Small intestine (tissue), 7 donors: ENCODE results near the gene TEX19. TPM values are rescaled to one million over a fixed set of nuclear protein-coding genes. Genes with fewer than 3 reads are reported as not detected.

ENCODE experiments used
- DNase-seq, 2 donors: peaks; one replicate each; pipeline versions ENCODE4 v3.0.0 to v3.0.0-alpha.2; 2013
- FAIRE-seq: peaks from 2 replicates; lab custom pipeline; 2012; peaks lifted over from hg19 to GRCh38; lab: Jason Lieb, UNC
- H3K27ac ChIP-seq, 3 donors: one replicate each; pipeline ENCODE4 v1.5.1; 2013; ENCODE audit warnings: low read length in 2 of 3, mild to moderate bottlenecking in 2 of 3, control low read depth in 1 of 3, inconsistent platforms in 1 of 3, low read depth in 1 of 3, moderate library complexity in 1 of 3
- H3K27me3 ChIP-seq, 3 donors: one replicate each; pipeline ENCODE4 v1.6.1; 2013; ENCODE audit warnings: low read length in 3 of 3, inconsistent platforms in 1 of 3; ENCODE audit not compliant: control insufficient read depth in 3 of 3, insufficient read depth in 3 of 3
- H3K36me3 ChIP-seq, 3 donors: one replicate each; pipeline ENCODE4 v1.6.1; 2013; ENCODE audit warnings: low read length in 3 of 3, inconsistent platforms in 1 of 3, low read depth in 1 of 3, mild to moderate bottlenecking in 1 of 3, moderate library complexity in 1 of 3; ENCODE audit not compliant: control insufficient read depth in 3 of 3, insufficient read depth in 2 of 3
- H3K4me1 ChIP-seq, 3 donors: one replicate each; pipeline ENCODE4 v1.6.1; 2013; ENCODE audit warnings: low read length in 2 of 3, inconsistent platforms in 1 of 3, low read depth in 1 of 3, mild to moderate bottlenecking in 1 of 3, moderate library complexity in 1 of 3; ENCODE audit not compliant: control insufficient read depth in 3 of 3, insufficient read depth in 2 of 3
- H3K4me3 ChIP-seq, 3 donors: one replicate each; pipeline ENCODE4 v1.5.1; 2013; ENCODE audit warnings: low read length in 3 of 3, control low read depth in 1 of 3, inconsistent platforms in 1 of 3, low read depth in 1 of 3, mild to moderate bottlenecking in 1 of 3, moderate library complexity in 1 of 3
- H3K9me3 ChIP-seq, 2 donors: one replicate each; pipeline ENCODE4 v1.6.1; 2013; ENCODE audit warnings: low read depth in 1 of 2, low read length in 1 of 2; ENCODE audit not compliant: control insufficient read depth in 2 of 2, insufficient read depth in 1 of 2
- WGBS, 3 donors: extraction: QIAGEN DNeasy Blood & Tissue Kit; methylation state at CpG; one replicate each; pipeline ENCODE4 v1.1.7; 2013; 5-methylcytosine and 5-hydroxymethylcytosine counted together
- polyA plus RNA-seq, 4 donors: library from polyadenylated mRNA; stranded (reverse) in 3 of 4; unstranded in 1 of 4; fragments of 200-250 nt in 3 of 4; fragments of 120-200 nt in 1 of 4; gene quantifications; one replicate each; pipeline versions ENCODE4 v1.2.1 to v1.2.3, GENCODE V29; 2013
- donor health status: healthy with polysubstance abuse.
- donor health status: control.
- donor health status: control.
- donor health status: Bipolar disorder and iron deficiency.
- donor health status: healthy.

TEX19 gene
- polyA plus RNA-seq, 4 donors: 0.07 TPM; not detected in 3

- WGBS, 3 donors: 9 to 41% (median 24%) methylated on average over 26 of the region's 26 CpGs
- Histone ChIP-seq H3K9me3 (no peaks in the 10 kb centered on the region), H3K27ac (no peak overlapping the region), H3K4me3 (no peak overlapping the region), H3K4me1 (peaks cover 0 to 11% (median 2%) of the 10 kb centered on the region in 3 donors), H3K27me3 (peaks cover 2 to 45% (median 3%) of the 10 kb centered on the region in 3 donors), H3K36me3 (peaks cover 0 to 3% (median 0%) of the 10 kb centered on the region in 3 donors)
- peak; percentile 38 to 64 for DNase-seq
- FAIRE-seq: no peak
These were observed 25.9 kb downstream of the TEX19 start for GRCh38 chr17:82384730-82385481.

- Histone ChIP-seq H3K36me3 (peaks cover 0 to 8% (median 0%) of the 10 kb centered on the region in 3 donors), H3K27ac (no peak overlapping the region), H3K4me1 (peaks cover 0 to 11% (median 2%) of the 10 kb centered on the region in 3 donors), H3K9me3 (no peaks in the 10 kb centered on the region), H3K27me3 (peaks cover 2 to 41% (median 3%) of the 10 kb centered on the region in 3 donors), H3K4me3 (no peak overlapping the region)
- WGBS, 3 donors: 34 to 48% (median 42%) methylated on average over 23 to 26 of the region's 26 CpGs
- DNase-seq (no peak), FAIRE-seq (no peak)
These were observed 26.7 kb downstream of the TEX19 start for GRCh38 chr17:82385559-82386254.

- no peak overlapping the region for H3K27ac ChIP-seq
- DNase-seq: no peak
- FAIRE-seq: no peak
- peaks cover 2 to 41% (median 3%) of the 10 kb centered on the region in 3 donors for H3K27me3 ChIP-seq
- no peak overlapping the region for H3K4me3 ChIP-seq
- peaks cover 0 to 11% (median 2%) of the 10 kb centered on the region in 3 donors for H3K4me1 ChIP-seq
- H3K9me3 ChIP-seq: no peaks in the 10 kb centered on the region
- peaks cover 0 to 11% (median 0%) of the 10 kb centered on the region in 3 donors for H3K36me3 ChIP-seq
- 33 to 48% (median 38%) methylated on average over 15 to 17 of the region's 17 CpGs for WGBS, 3 donors
These were observed 27.3 kb downstream of the TEX19 start for GRCh38 chr17:82386255-82386831.

- WGBS, 3 donors: 19 to 41% (median 29%) methylated on average over 34 to 38 of the region's 38 CpGs
- Histone ChIP-seq H3K27me3 (peaks cover 2 to 41% (median 3%) of the 10 kb centered on the region in 3 donors), H3K9me3 (no peaks in the 10 kb centered on the region), H3K27ac (no peak overlapping the region), H3K4me1 (peaks cover 0 to 11% (median 2%) of the 10 kb centered on the region in 3 donors), H3K36me3 (peaks cover 0 to 18% (median 0%) of the 10 kb centered on the region in 3 donors), H3K4me3 (no peak overlapping the region)
- FAIRE-seq (no peak), DNase-seq (no peak)
These were observed 28.0 kb downstream of the TEX19 start for GRCh38 chr17:82386881-82387704.

- WGBS, 3 donors: 36 to 64% (median 56%) methylated on average over 3 of the region's 3 CpGs
- H3K9me3 ChIP-seq: no peaks in the 10 kb centered on the region
- no peak for FAIRE-seq
- no peak overlapping the region for H3K27ac ChIP-seq
- peaks cover 0 to 11% (median 2%) of the 10 kb centered on the region in 3 donors for H3K4me1 ChIP-seq
- no peak for DNase-seq
- no peak overlapping the region for H3K4me3 ChIP-seq
- H3K36me3 ChIP-seq: peaks cover 0 to 24% (median 6%) of the 10 kb centered on the region in 3 donors
- peaks cover 2 to 41% (median 3%) of the 10 kb centered on the region in 3 donors for H3K27me3 ChIP-seq
These were observed 28.7 kb downstream of the TEX19 start for GRCh38 chr17:82387705-82388106.

- H3K4me1 ChIP-seq: peaks cover 0 to 11% (median 2%) of the 10 kb centered on the region in 3 donors
- DNase-seq: peak in 1 of 2 donors; percentile 33
- peaks cover 2 to 31% (median 6%) of the 10 kb centered on the region in 3 donors for H3K36me3 ChIP-seq
- 46 to 70% (median 48%) methylated on average over 23 to 34 of the region's 34 CpGs for WGBS, 3 donors
- FAIRE-seq: no peak
- peaks cover 2 to 41% (median 3%) of the 10 kb centered on the region in 3 donors for H3K27me3 ChIP-seq
- H3K27ac ChIP-seq: no peak overlapping the region
- no peak overlapping the region for H3K4me3 ChIP-seq
- H3K9me3 ChIP-seq: no peaks in the 10 kb centered on the region
These were observed 29.3 kb downstream of the TEX19 start for GRCh38 chr17:82388223-82388921.

- FAIRE-seq: no peak
These were observed 29.9 kb downstream of the TEX19 start for GRCh38 chr17:82388922-82389283.

More at GRCh38 chr17:82388922-82389283, 29.9 kb downstream of the TEX19 start:
- Histone ChIP-seq H3K4me1 (peaks cover 0 to 11% (median 2%) of the 10 kb centered on the region in 3 donors), H3K27ac (no peak overlapping the region), H3K36me3 (peaks cover 2 to 35% (median 6%) of the 10 kb centered on the region in 3 donors), H3K9me3 (no peaks in the 10 kb centered on the region), H3K27me3 (peaks cover 2 to 36% (median 3%) of the 10 kb centered on the region in 3 donors), H3K4me3 (no peak overlapping the region)
- DNase-seq: no peak
- WGBS, 3 donors: 85 to 88% (median 85%) methylated on average over 20 to 21 of the region's 21 CpGs
